PC-3 (cell line): Measurements from ENCODE around the gene PPP2R5E.

Experiments
- CTCF ChIP-seq: fragments of 300-600 bp; sonication (generic); conservative IDR thresholded peaks from 2 replicates; pipeline ENCODE4 v1.5.1; 2017; ENCODE audit warnings: antibody characterized with exemption, low read depth, mild to moderate bottlenecking, low read length
- EZH2 ChIP-seq: fragments of 300-600 bp; sonication (generic); IDR thresholded peaks from one replicate; pipeline ENCODE4 v1.6.1; 2017; ENCODE audit warnings: antibody characterized with exemption, mild to moderate bottlenecking, low read length; ENCODE audit not compliant: unreplicated experiment

GRCh38 chr14:63432888-63433552, 110.2 kb downstream of the PPP2R5E start:
- TF ChIP-seq CTCF: no peak
- TF ChIP-seq EZH2: no peak
